Common myeloid progenitor, CD34-positive (primary cell): ENCODE results near the gene SLC4A4.

ENCODE experiments used
- CTCF ChIA-PET: fragments of 350-600 bp; sonication (Branson Sonifier 250); formaldehyde crosslinking; loops from one replicate; lab custom pipeline; 2021; ENCODE audit warnings: antibody characterized with exemption; lab: Charles Lee
- POLR2A ChIA-PET: fragments of 350-600 bp; sonication (Branson Sonifier 250); formaldehyde crosslinking; loops from one replicate; lab custom pipeline; 2021; ENCODE audit warnings: antibody characterized with exemption; lab: Charles Lee
- DNase-seq, 3 donors: peaks; one replicate each; pipeline versions ENCODE4 v3.0.0 to v3.0.0-alpha.2; 2013
- H3K27ac ChIP-seq, 2 experiments: 1 replicate in 1 of 2; 2 replicates in 1 of 2; pipeline ENCODE4 v1.7.0; 2013; ENCODE audit warnings: inconsistent platforms in 2 of 2, low read length in 2 of 2, mild to moderate bottlenecking in 2 of 2, low read depth in 1 of 2, moderate library complexity in 1 of 2; ENCODE audit not compliant: severe bottlenecking in 2 of 2, insufficient read depth in 1 of 2, poor library complexity in 1 of 2
- H3K27me3 ChIP-seq, 5 experiments: replicated peaks in 2 of 5; 1 replicate in 3 of 5; 2 replicates in 2 of 5; pipeline versions ENCODE4 v1.6.1 to v1.7.0; 2013; ENCODE audit warnings: low read length in 4 of 5, mild to moderate bottlenecking in 2 of 5, moderate library complexity in 2 of 5, inconsistent platforms in 1 of 5; ENCODE audit not compliant: insufficient read depth in 5 of 5, control insufficient read depth in 4 of 5
- H3K36me3 ChIP-seq, 4 experiments: 1 replicate in 2 of 4; 2 replicates in 2 of 4; pipeline versions ENCODE4 v1.6.1 to v1.7.0; 2013; ENCODE audit warnings: low read length in 3 of 4, control low read depth in 1 of 4, mild to moderate bottlenecking in 1 of 4; ENCODE audit not compliant: control insufficient read depth in 4 of 4, insufficient read depth in 4 of 4
- H3K4me1 ChIP-seq, 4 experiments: 1 replicate in 3 of 4; 2 replicates in 1 of 4; pipeline versions ENCODE4 v1.6.1 to v1.7.1; 2013; ENCODE audit warnings: low read length in 3 of 4, mild to moderate bottlenecking in 3 of 4, control low read depth in 1 of 4, inconsistent platforms in 1 of 4, moderate library complexity in 1 of 4; ENCODE audit not compliant: control insufficient read depth in 4 of 4, insufficient read depth in 4 of 4; ENCODE audit errors: control extremely low read depth in 1 of 4
- H3K4me3 ChIP-seq, 7 experiments: 1 replicate in 4 of 7; 2 replicates in 3 of 7; pipeline versions ENCODE4 v1.5.1 to v1.7.0; 2013; ENCODE audit warnings: mild to moderate bottlenecking in 7 of 7, low read length in 6 of 7, moderate library complexity in 6 of 7, inconsistent platforms in 2 of 7, low read depth in 2 of 7, control low read depth in 1 of 7; ENCODE audit not compliant: insufficient read depth in 4 of 7, control insufficient read depth in 1 of 7; ENCODE audit errors: extremely low read depth in 1 of 7
- H3K9me3 ChIP-seq, 5 experiments: 1 replicate in 4 of 5; 2 replicates in 1 of 5; pipeline versions ENCODE4 v1.6.1 to v1.7.1; 2013; ENCODE audit warnings: low read length in 4 of 5, mild to moderate bottlenecking in 2 of 5, inconsistent platforms in 1 of 5, low read depth in 1 of 5, moderate library complexity in 1 of 5; ENCODE audit not compliant: control insufficient read depth in 4 of 5, insufficient read depth in 2 of 5; ENCODE audit errors: control extremely low read depth in 1 of 5
- WGBS: methylation state at CpG from one replicate; pipeline ENCODE4 v1.1.5; 2013; ENCODE audit not compliant: insufficient coverage; 5-methylcytosine and 5-hydroxymethylcytosine counted together

SLC4A4 gene

GRCh38 chr4:71602289-71602900, 263.6 kb downstream of the SLC4A4 start:
- H3K36me3 ChIP-seq = no peaks in the 10 kb centered on the region
- CTCF ChIA-PET = no interaction called here
- no peaks in the 10 kb centered on the region for H3K27me3 ChIP-seq
- H3K4me1 ChIP-seq = no peaks in the 10 kb centered on the region
- no peak overlapping the region for H3K27ac ChIP-seq
- H3K4me3 ChIP-seq = no peak overlapping the region
- no peak for DNase-seq
- POLR2A ChIA-PET = no interaction called here
- H3K9me3 ChIP-seq = no peaks in the 10 kb centered on the region
- WGBS = 95% methylated on average over 4 of the region's 6 CpGs

- CTCF ChIA-PET = interaction anchor here (1.1 kb wide), 1 partner anchor 10 kb away, joined by 3 read pairs; no protein-coding TSS in a partner anchor
- H3K36me3 ChIP-seq = no peaks in the 10 kb centered on the region
- H3K4me3 ChIP-seq = no peak overlapping the region
- H3K27ac ChIP-seq = no peak overlapping the region
- POLR2A ChIA-PET = interaction anchor here (0.6 kb wide), 1 partner anchor 555 kb away, joined by 5 read pairs; no protein-coding TSS in a partner anchor
- H3K9me3 ChIP-seq = peaks cover 0 to 1% (median 0%) of the 10 kb centered on the region in 5 experiments
- H3K4me1 ChIP-seq = no peaks in the 10 kb centered on the region
- no peak for DNase-seq
- WGBS = 89% methylated on average over 5 of the region's 5 CpGs
- H3K27me3 ChIP-seq = no peaks in the 10 kb centered on the region
Observed at GRCh38 chr4:71604785-71605184, 266.0 kb downstream of the SLC4A4 start.

GRCh38 chr4:71607109-71607508, 268.3 kb downstream of the SLC4A4 start:
- Histone ChIP-seq H3K9me3 (peaks cover 0 to 1% (median 0%) of the 10 kb centered on the region in 5 experiments), H3K27me3 (no peaks in the 10 kb centered on the region), H3K27ac (no peak overlapping the region), H3K36me3 (no peaks in the 10 kb centered on the region), H3K4me3 (no peak overlapping the region), H3K4me1 (no peaks in the 10 kb centered on the region)
- POLR2A ChIA-PET = no interaction called here
- WGBS = 75% methylated on average over 4 of the region's 5 CpGs
- DNase-seq = no peak
- CTCF ChIA-PET = no interaction called here

GRCh38 chr4:71607780-71608677, 269.2 kb downstream of the SLC4A4 start:
- H3K36me3 ChIP-seq = no peaks in the 10 kb centered on the region
- H3K27me3 ChIP-seq = no peaks in the 10 kb centered on the region
- no CpG with 5 or more reads among the region's 3 CpGs for WGBS
- CTCF ChIA-PET = no interaction called here
- no peaks in the 10 kb centered on the region for H3K4me1 ChIP-seq
- H3K27ac ChIP-seq = no peak overlapping the region
- DNase-seq = no peak
- POLR2A ChIA-PET = no interaction called here
- peaks cover 0 to 1% (median 0%) of the 10 kb centered on the region in 5 experiments for H3K9me3 ChIP-seq
- H3K4me3 ChIP-seq = no peak overlapping the region

GRCh38 chr4:71608678-71609071, 269.9 kb downstream of the SLC4A4 start:
- POLR2A ChIA-PET = no interaction called here
- Histone ChIP-seq H3K27me3 (no peaks in the 10 kb centered on the region), H3K27ac (no peak overlapping the region), H3K36me3 (no peaks in the 10 kb centered on the region), H3K4me3 (no peak overlapping the region), H3K9me3 (peaks cover 0 to 1% (median 0%) of the 10 kb centered on the region in 5 experiments), H3K4me1 (no peaks in the 10 kb centered on the region)
- no peak for DNase-seq
- WGBS = no CpG with 5 or more reads among the region's 2 CpGs
- CTCF ChIA-PET = no interaction called here

- Histone ChIP-seq H3K9me3 (peaks cover 0 to 1% (median 0%) of the 10 kb centered on the region in 5 experiments), H3K36me3 (no peaks in the 10 kb centered on the region), H3K27ac (no peak overlapping the region), H3K4me1 (no peaks in the 10 kb centered on the region), H3K27me3 (no peaks in the 10 kb centered on the region), H3K4me3 (no peak overlapping the region)
- no CpG with 5 or more reads among the region's 2 CpGs for WGBS
- ChIA-PET POLR2A (no interaction called here), CTCF (no interaction called here)
- no peak for DNase-seq
Observed at GRCh38 chr4:71609167-71609566, 270.3 kb downstream of the SLC4A4 start.

GRCh38 chr4:71609651-71610050, 270.8 kb downstream of the SLC4A4 start:
- no peaks in the 10 kb centered on the region for H3K4me1 ChIP-seq
- ChIA-PET POLR2A (no interaction called here), CTCF (no interaction called here)
- no peak for DNase-seq
- H3K36me3 ChIP-seq = no peaks in the 10 kb centered on the region
- H3K9me3 ChIP-seq = peaks cover 0 to 1% (median 0%) of the 10 kb centered on the region in 5 experiments
- no peak overlapping the region for H3K4me3 ChIP-seq
- no peaks in the 10 kb centered on the region for H3K27me3 ChIP-seq
- H3K27ac ChIP-seq = no peak overlapping the region
